ENCODE measurements around the gene OLR1. TPM values are rescaled to one million over a fixed set of nuclear protein-coding genes. Genes with fewer than 3 reads are reported as not detected.

OLR1 gene
- total RNA-seq, result under 0.01 TPM in 1 of 2 replicates, not detected in the other

GRCh38 chr12:10171973-10172728 lies at the start of gene OLR1:
OLR1 (minus strand) TSS chr12:10172132; CDS start chr12:10172077, 55 bp downstream.

DNA sequence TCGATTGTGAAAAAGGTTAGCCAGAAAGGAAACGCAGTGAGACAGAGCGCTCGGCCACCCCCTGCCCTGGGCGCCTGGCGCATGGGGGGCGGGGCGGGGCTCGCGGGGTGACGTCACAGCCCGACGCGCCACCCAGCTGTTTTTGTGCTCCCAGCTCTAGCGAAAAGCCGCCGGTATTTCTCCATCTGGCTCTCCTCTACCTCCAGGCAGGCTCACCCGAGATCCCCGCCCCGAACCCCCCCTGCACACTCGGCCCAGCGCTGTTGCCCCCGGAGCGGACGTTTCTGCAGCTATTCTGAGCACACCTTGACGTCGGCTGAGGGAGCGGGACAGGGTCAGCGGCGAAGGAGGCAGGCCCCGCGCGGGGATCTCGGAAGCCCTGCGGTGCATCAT lies 40.8 kb upstream of the OLR1 start, which contains the start of gene GABARAPL1:
Gene GABARAPL1, plus strand, starts transcription at position 139 of the 393 bp plus-strand sequence. Its CDS starts 253 bp downstream, at position 392.

DNA sequence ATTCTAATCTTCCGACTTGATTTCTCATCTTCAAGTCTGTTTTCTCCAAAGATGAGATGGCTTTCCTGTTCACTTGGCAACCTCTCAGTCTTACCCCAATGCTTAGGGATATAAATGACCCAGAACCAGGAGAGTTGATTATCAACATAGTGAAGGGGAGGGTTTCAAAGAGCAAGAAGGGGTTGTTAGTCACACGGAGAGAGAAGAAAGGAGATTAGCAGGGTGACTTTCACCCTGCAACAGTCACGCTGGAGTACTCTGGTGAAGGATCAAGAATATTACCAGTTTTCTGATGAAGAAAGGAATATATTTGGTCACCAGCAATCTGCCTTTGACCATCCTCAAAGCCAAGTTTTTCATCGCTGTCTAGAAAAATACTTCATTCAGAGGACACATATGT lies 6.9 kb upstream of the OLR1 start, which contains the start of gene TMEM52B:
Gene TMEM52B, plus strand, starts transcription at position 212 of the 400 bp plus-strand sequence. CDS start 543 bp downstream, outside the sequence.

GRCh38 chr12:10130042-10130441 lies 41.9 kb downstream of the OLR1 start, which contains the start of gene CLEC7A:
CLEC7A (minus strand) TSS chr12:10130199; CDS start chr12:10130082, 117 bp downstream.

Other genes starting within 250 kb of the OLR1 start
- gene CLEC2A, start 239.8 kb downstream of the OLR1 start, total RNA-seq, result not detected in 2 replicates
- not detected in 2 replicates for gene CLEC12A, start 200.7 kb downstream of the OLR1 start, total RNA-seq
- not detected in 2 replicates for gene CLEC1B, start 173.0 kb downstream of the OLR1 start, total RNA-seq
- not detected in 2 replicates for gene CLEC12B, start 161.5 kb downstream of the OLR1 start, total RNA-seq
- gene CLEC9A, start 141.4 kb downstream of the OLR1 start, total RNA-seq, result not detected in 2 replicates
- 14.4 and 15.8 TPM in 2 replicates for gene CLEC1A, start 73.1 kb downstream of the OLR1 start, total RNA-seq
- 0.33 and 0.43 TPM in 2 replicates for gene CLEC7A, start 41.9 kb downstream of the OLR1 start, total RNA-seq
- not detected in 2 replicates for gene TMEM52B, start 6.9 kb upstream of the OLR1 start, total RNA-seq
- 126 and 215 TPM in 2 replicates for gene GABARAPL1, start 40.7 kb upstream of the OLR1 start, total RNA-seq
- 0.09 and 0.11 TPM in 2 replicates for gene KLRD1, start 135.7 kb upstream of the OLR1 start, total RNA-seq
- gene KLRK1, start 217.9 kb upstream of the OLR1 start, total RNA-seq, result not detected in 2 replicates
- not detected in 2 replicates for gene KLRC4, start 237.6 kb upstream of the OLR1 start, total RNA-seq
- gene KLRC3, start 248.5 kb upstream of the OLR1 start, total RNA-seq, result not detected in 2 replicates

Measured in dermis lymphatic vessel endothelial cell (primary cell).